ENCODE results near the gene TP53I3.
"Not testable (repeated sequence)": the region's sequence is repeated elsewhere in the genome, so short reads cannot be mapped to it uniquely, and the experiment has no call there.

Gene TP53I3

GRCh38 chr2:24051833-24052232 lies 32.8 kb downstream of the TP53I3 start:
- FAIRE-seq = no peak

GRCh38 chr2:24050041-24050979 lies 34.3 kb downstream of the TP53I3 start:
- FAIRE-seq = no peak

GRCh38 chr2:24049485-24050021 lies 35.1 kb downstream of the TP53I3 start, which contains the start of gene FKBP1B:
Gene FKBP1B (plus strand): TSS chr2:24049741. CDS start chr2:24049850, 109 bp downstream.
- FAIRE-seq = no peak

- FAIRE-seq = no peak
Observed at GRCh38 chr2:24048769-24049484, 35.7 kb downstream of the TP53I3 start.

DNA sequence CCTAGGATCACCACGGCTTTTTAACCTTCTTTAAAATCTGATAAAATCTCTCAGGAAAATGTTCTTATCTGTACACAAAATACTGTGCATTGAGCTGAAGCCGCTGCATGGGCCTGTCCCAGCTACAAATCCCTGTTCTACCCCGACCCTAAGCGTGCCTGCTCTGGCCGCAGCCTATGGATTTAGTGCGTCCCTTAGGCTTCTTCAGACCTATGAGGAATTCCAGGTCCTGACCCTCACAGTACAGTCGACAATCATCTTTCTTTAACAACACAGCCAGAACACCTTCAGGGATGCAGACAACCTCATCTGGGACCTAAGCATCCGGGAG lies 37.0 kb downstream of the TP53I3 start:
- FAIRE-seq = no peak

GRCh38 chr2:24046930-24047702 lies 37.5 kb downstream of the TP53I3 start, which contains the start of gene WDCP:
Gene WDCP (minus strand): TSS chr2:24047391. CDS start chr2:24039494, 7,897 bp downstream.
- FAIRE-seq = peak; percentile 94

DNA sequence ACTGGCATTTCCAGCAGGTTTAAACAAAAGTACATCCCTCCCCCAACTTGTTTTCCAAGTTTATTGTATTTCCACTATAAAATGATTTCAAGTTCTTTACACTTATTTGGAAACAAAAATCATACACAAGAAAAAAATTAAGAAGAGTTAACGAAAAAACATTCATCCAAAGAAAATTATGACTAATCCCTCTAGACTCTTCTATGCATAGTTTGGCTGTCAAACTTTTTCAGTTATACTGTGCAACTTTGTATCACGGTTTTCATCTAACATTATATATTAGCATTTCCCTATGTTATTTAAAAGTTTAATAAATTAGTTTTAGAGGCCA lies 38.1 kb downstream of the TP53I3 start:
- no peak for FAIRE-seq

DNA sequence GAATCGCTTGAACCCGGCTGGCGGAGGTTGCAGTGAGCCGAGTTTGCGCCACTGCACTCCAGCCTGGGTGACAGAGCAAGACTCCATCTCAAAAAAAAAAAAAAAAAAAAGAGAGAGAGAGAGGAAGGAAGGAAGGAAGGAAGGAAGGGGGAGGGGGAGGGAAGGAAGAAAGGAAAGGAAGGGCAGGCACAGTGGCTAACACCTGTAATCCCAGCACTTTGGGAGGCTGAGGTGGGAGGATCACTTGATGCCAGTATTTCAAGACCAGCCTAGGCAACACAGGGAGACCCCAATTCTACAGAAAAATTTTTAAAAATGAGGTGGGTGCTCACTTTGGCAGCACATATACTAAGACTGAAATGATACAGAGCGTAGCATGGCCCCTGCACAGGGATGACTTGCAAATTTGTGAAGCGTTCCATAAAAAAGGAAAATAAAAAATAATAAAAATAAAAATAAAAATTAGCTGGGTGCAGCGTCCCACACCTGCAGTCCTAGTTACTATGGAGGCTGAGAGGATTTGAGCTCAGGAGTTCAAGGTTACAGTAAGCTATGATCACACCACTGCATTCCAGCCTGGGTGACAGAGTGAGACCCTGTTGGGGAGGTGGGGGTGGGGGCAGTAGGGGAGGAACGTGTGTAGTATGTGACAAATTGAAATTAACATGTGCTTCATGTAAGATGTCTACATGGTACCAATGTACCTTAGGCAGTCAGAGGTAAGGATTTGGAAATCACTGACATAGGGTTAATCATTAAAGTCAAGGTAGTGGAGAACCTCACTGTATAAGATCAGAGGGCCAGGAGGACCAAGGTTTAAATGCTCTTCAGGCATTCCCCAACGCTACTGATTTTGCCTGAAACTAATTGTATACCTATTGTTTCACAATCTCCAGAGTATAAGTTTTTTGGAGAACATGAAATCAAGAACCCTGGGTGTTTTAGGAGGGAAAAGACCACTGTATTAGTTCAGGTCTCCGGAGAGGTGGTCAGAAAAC lies 38.8 kb downstream of the TP53I3 start:
- FAIRE-seq = no peak

GRCh38 chr2:24043133-24043532 lies 41.5 kb downstream of the TP53I3 start:
- FAIRE-seq = not testable (repeated sequence)

- no peak for FAIRE-seq
Observed at GRCh38 chr2:24040511-24040910, 44.1 kb downstream of the TP53I3 start.

- FAIRE-seq = no peak
Observed at GRCh38 chr2:24038786-24039499, 45.7 kb downstream of the TP53I3 start.

Measured in islet of Langerhans (tissue), 1 donor.